NB4 (cell line): Measurements from ENCODE around the gene CEP128.

Experiments
- POLR2A ChIP-seq: IDR thresholded peaks from 2 replicates; pipeline ENCODE4 v1.6.1; 2011; ENCODE audit warnings: mild to moderate bottlenecking; ENCODE audit not compliant: insufficient read length; ENCODE audit errors: extremely low read depth
- TF ChIP-seq, protein P1 (sequence below): IDR thresholded peaks from one replicate; pipeline ENCODE4 v1.5.1; 2012; ENCODE audit warnings: low read depth, low read length

DNA sequence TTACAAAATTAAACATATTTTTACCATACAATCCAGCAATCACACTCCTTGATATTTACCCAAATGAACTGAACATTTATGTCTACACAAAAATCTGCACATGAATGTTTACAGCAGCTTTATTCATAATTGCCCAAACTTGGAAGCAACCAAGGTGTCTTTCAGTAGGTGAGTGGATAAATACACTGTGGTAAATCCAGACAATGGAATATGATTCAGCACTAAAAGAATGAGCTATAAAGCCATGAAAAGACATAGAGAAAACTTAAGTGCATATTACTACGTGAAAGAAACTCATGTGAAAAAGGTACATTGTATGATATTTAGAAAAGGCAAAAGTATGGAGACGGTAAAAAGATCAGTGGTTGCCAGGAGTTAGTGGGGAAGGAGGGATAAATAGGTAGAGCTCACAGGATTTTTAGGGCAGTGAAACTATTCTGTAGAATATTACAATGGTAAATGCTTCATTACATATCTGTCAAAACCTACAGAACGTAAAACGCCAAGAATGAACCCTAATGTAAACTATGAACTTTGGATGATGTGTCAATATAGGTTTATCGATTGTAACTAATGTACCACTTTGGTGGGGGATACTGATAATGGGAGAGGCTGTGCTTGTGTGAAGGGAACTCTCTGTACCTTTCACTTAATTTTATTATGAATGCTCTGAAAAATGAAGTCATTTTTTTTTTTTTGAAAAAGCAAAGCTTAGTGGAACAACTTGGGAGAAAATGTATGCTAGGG, 295.7 kb downstream of the CEP128 start:
- TF ChIP-seq, protein P1, sequence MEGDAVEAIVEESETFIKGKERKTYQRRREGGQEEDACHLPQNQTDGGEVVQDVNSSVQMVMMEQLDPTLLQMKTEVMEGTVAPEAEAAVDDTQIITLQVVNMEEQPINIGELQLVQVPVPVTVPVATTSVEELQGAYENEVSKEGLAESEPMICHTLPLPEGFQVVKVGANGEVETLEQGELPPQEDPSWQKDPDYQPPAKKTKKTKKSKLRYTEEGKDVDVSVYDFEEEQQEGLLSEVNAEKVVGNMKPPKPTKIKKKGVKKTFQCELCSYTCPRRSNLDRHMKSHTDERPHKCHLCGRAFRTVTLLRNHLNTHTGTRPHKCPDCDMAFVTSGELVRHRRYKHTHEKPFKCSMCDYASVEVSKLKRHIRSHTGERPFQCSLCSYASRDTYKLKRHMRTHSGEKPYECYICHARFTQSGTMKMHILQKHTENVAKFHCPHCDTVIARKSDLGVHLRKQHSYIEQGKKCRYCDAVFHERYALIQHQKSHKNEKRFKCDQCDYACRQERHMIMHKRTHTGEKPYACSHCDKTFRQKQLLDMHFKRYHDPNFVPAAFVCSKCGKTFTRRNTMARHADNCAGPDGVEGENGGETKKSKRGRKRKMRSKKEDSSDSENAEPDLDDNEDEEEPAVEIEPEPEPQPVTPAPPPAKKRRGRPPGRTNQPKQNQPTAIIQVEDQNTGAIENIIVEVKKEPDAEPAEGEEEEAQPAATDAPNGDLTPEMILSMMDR: no peak
- no peak for TF ChIP-seq POLR2A
